ENCODE measurements around the gene PXK. TPM values are rescaled to one million over a fixed set of nuclear protein-coding genes. Genes with fewer than 3 reads are reported as not detected.

Gene PXK
- total RNA-seq, 2 donors from 2014 or later = 19.6 to 21.8 TPM

GRCh38 chr3:58377750-58378149 is 45.1 kb downstream of the PXK start:
- intact Hi-C loops (cut with DNase I) = no loop called here
- no peaks in the 10 kb centered on the region for H3K27me3 ChIP-seq (replicated peaks; ENCODE audit: insufficient read depth)
- H3K27ac ChIP-seq = no peak overlapping the region
- TF ChIP-seq POLR2AphosphoS5 (IDR thresholded peaks at IDR 0.05) (no peak), POLR2A (IDR thresholded peaks at IDR 0.05) (no peak), CTCF (IDR thresholded peaks at IDR 0.05) (no peak)
- no peaks in the 10 kb centered on the region for H3K4me1 ChIP-seq (replicated peaks)
- no peak overlapping the region for H3K4me3 ChIP-seq
- H3K36me3 ChIP-seq = no peaks in the 10 kb centered on the region
- DNase-seq (ENCODE audit: low spot score) = no peak
- WGBS = 96% methylated on average over 4 of the region's 4 CpGs
- H3K9me3 ChIP-seq = no peaks in the 10 kb centered on the region

GRCh38 chr3:58379351-58380073 is 46.8 kb downstream of the PXK start:
- H3K36me3 ChIP-seq = no peaks in the 10 kb centered on the region
- H3K27me3 ChIP-seq (replicated peaks; ENCODE audit: insufficient read depth) = no peaks in the 10 kb centered on the region
- no peak overlapping the region for H3K27ac ChIP-seq
- no peaks in the 10 kb centered on the region for H3K9me3 ChIP-seq
- H3K4me3 ChIP-seq = no peak overlapping the region
- H3K4me1 ChIP-seq (replicated peaks) = no peaks in the 10 kb centered on the region
- DNase-seq (ENCODE audit: low spot score) = no peak
- intact Hi-C loops (cut with DNase I) = no loop called here
- TF ChIP-seq POLR2AphosphoS5 (IDR thresholded peaks at IDR 0.05) = no peak
- no peak for TF ChIP-seq POLR2A (IDR thresholded peaks at IDR 0.05)
- TF ChIP-seq CTCF (IDR thresholded peaks at IDR 0.05) = no peak
- WGBS = 84% methylated on average over 4 of the region's 4 CpGs

GRCh38 chr3:58383476-58383875 is 50.8 kb downstream of the PXK start:
- 46% methylated on average over 2 of the region's 2 CpGs for WGBS
- no peak overlapping the region for H3K27ac ChIP-seq
- no peak for TF ChIP-seq CTCF (IDR thresholded peaks at IDR 0.05)

GRCh38 chr3:58383904-58384303 is 51.2 kb downstream of the PXK start:
- no peak overlapping the region for H3K27ac ChIP-seq
- TF ChIP-seq POLR2A (IDR thresholded peaks at IDR 0.05) (no peak), CTCF (IDR thresholded peaks at IDR 0.05) (no peak), POLR2AphosphoS5 (IDR thresholded peaks at IDR 0.05) (no peak)
- peak; percentile 27 for DNase-seq (ENCODE audit: low spot score)
- H3K4me1 ChIP-seq (replicated peaks) = peaks cover 5% of the 10 kb centered on the region
- H3K36me3 ChIP-seq = no peaks in the 10 kb centered on the region
- no peak overlapping the region for H3K4me3 ChIP-seq
- no peaks in the 10 kb centered on the region for H3K27me3 ChIP-seq (replicated peaks; ENCODE audit: insufficient read depth)
- intact Hi-C loops (cut with DNase I) = no loop called here
- 53% methylated on average over 4 of the region's 4 CpGs for WGBS
- no peaks in the 10 kb centered on the region for H3K9me3 ChIP-seq

More at GRCh38 chr3:58383476-58383875, 50.8 kb downstream of the PXK start:
- H3K9me3 ChIP-seq = no peaks in the 10 kb centered on the region
- no peaks in the 10 kb centered on the region for H3K36me3 ChIP-seq
- H3K27me3 ChIP-seq (replicated peaks; ENCODE audit: insufficient read depth) = no peaks in the 10 kb centered on the region
- no peak overlapping the region for H3K4me3 ChIP-seq
- H3K4me1 ChIP-seq (replicated peaks) = peaks cover 4% of the 10 kb centered on the region
- DNase-seq (ENCODE audit: low spot score) = no peak
- intact Hi-C loops (cut with DNase I) = no loop called here

- Histone ChIP-seq H3K4me1 (replicated peaks) (peaks cover 5% of the 10 kb centered on the region), H3K9me3 (no peaks in the 10 kb centered on the region), H3K27me3 (replicated peaks; ENCODE audit: insufficient read depth) (no peaks in the 10 kb centered on the region), H3K36me3 (no peaks in the 10 kb centered on the region), H3K27ac (no peak overlapping the region), H3K4me3 (no peak overlapping the region)
- TF ChIP-seq POLR2A (IDR thresholded peaks at IDR 0.05) = no peak
- TF ChIP-seq POLR2AphosphoS5 (IDR thresholded peaks at IDR 0.05) = no peak
- no peak for TF ChIP-seq CTCF (IDR thresholded peaks at IDR 0.05)
- 66% methylated on average over 3 of the region's 3 CpGs for WGBS
- no peak for DNase-seq (ENCODE audit: low spot score)
- intact Hi-C loops (cut with DNase I) = no loop called here
Measured at GRCh38 chr3:58384381-58385090, 51.8 kb downstream of the PXK start.
